ENCODE data around the gene STXBP2. TPM values are rescaled to one million over a fixed set of nuclear protein-coding genes. Genes with fewer than 3 reads are reported as not detected.

The STXBP2 gene
- total RNA-seq, 1 experiment from 2014 or later, result 141 TPM

GRCh38 chr19:7654401-7654800 lies 17.5 kb downstream of the STXBP2 start:
- Histone ChIP-seq H4K20me1 (ENCODE audit: insufficient read depth) (no peaks in the 10 kb centered on the region), H3K4me3 (replicated peaks in 1 of 2; ENCODE audit: low read depth in 1 of 2, low read length in 2 of 2) (no peak overlapping the region), H3K4me1 (ENCODE audit: control insufficient read depth in 1 of 2, insufficient read depth in 2 of 2, low read length in 2 of 2) (peaks cover 3 to 12% of the 10 kb centered on the region in 2 experiments), H3K27ac (ENCODE audit: low read depth, low read length) (no peak overlapping the region), H3K27me3 (ENCODE audit: insufficient read depth, low read length) (no peaks in the 10 kb centered on the region), H3K9me2 (ENCODE audit: insufficient read depth) (no peaks in the 10 kb centered on the region), H3K79me2 (ENCODE audit: insufficient read depth, low read length) (no peaks in the 10 kb centered on the region), H3K9ac (ENCODE audit: low read length) (no peak overlapping the region), H3K4me2 (ENCODE audit: low read length) (no peak overlapping the region), H2AFZ (ENCODE audit: low read depth, low read length, poor library complexity, severe bottlenecking) (no peak overlapping the region), H3K36me3 (ENCODE audit: control insufficient read depth in 1 of 2, insufficient read depth in 2 of 2, low read length in 2 of 2) (no peaks in the 10 kb centered on the region), H3K9me3 (ENCODE audit: control insufficient read depth in 1 of 2, insufficient read depth in 1 of 2, low read depth in 1 of 2, low read length in 2 of 2) (no peaks in the 10 kb centered on the region)
- CTCF ChIA-PET, result interaction anchor here (1.2 kb wide), 1 partner anchor 86 kb away, joined by 5 read pairs; no protein-coding TSS in a partner anchor
- TF ChIP-seq CBX3 (IDR thresholded peaks at IDR 0.05; ENCODE audit: low read depth), result no peak
- TF ChIP-seq POLR2AphosphoS5 (IDR thresholded peaks at IDR 0.05; ENCODE audit: low read depth, low read length), result no peak
- TF ChIP-seq SP1 (IDR thresholded peaks at IDR 0.05; ENCODE audit: low read depth), result no peak
- no peak for TF ChIP-seq EZH2 (IDR thresholded peaks at IDR 0.05)
- no peak for TF ChIP-seq RAD21 (IDR thresholded peaks at IDR 0.05; ENCODE audit: low read depth)
- TF ChIP-seq SRF (IDR thresholded peaks at IDR 0.05; ENCODE audit: low read depth), result no peak
- TF ChIP-seq CTCF (IDR thresholded peaks at IDR 0.05 in 2 of 3, conservative IDR thresholded peaks at IDR 0.05 in 1 of 3; ENCODE audit: borderline replicate concordance in 1 of 3, insufficient read depth in 1 of 3, low read depth in 2 of 3, low read length in 2 of 3), result no peak
- no peak for TF ChIP-seq ATF3 (IDR thresholded peaks at IDR 0.05)
- no peak for TF ChIP-seq ZFX (IDR thresholded peaks at IDR 0.05)
- TF ChIP-seq JUND (IDR thresholded peaks at IDR 0.05), result no peak
- TF ChIP-seq TCF7L2 (IDR thresholded peaks at IDR 0.05; ENCODE audit: borderline replicate concordance, extremely low read depth, insufficient read depth, insufficient read length), result no peak
- no TSS peak for BruUV-seq (replicated peaks)
- RAD21 ChIA-PET (ENCODE audit: low non-redundant PET in 1 of 2, low total read pairs in 2 of 2, uncharacterized antibody in 2 of 2, unreplicated experiment in 2 of 2), result no interaction called here
- ATAC-seq (no peak), DNase-seq (ENCODE audit: low read depth, low spot score) (no peak)
- POLR2A ChIA-PET, result no interaction called here
- intact Hi-C loops (cut with micrococcal nuclease), result no loop called here
